Raji (cell line): ENCODE measurements around the gene ATP5F1D.

Experiments used
- POLR2A ChIP-seq: IDR thresholded peaks from 2 replicates; pipeline ENCODE4 v1.6.1; 2011; ENCODE audit warnings: low read depth, low read length, control low read depth; ENCODE audit not compliant: insufficient read depth

Gene ATP5F1D

DNA sequence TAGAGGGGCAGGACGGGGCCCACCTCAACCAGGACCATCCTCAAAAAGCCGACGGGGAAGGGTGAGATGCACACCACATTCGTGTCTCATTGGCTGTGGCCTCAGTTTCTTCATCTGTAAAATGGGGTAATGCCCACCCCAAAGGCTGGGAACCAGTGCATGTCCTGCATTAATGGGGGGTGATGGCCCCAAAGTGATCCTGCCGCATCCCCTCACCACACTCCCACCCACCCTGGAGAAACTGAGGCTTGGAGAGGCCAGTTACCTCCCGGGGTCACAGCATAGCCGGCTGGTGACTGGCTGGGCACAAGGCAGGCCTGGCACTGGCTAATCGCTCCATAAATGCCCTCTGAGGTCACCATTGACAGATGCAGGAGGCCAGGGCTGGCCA lies 6.2 kb downstream of the ATP5F1D start:
- no peak for TF ChIP-seq POLR2A

DNA sequence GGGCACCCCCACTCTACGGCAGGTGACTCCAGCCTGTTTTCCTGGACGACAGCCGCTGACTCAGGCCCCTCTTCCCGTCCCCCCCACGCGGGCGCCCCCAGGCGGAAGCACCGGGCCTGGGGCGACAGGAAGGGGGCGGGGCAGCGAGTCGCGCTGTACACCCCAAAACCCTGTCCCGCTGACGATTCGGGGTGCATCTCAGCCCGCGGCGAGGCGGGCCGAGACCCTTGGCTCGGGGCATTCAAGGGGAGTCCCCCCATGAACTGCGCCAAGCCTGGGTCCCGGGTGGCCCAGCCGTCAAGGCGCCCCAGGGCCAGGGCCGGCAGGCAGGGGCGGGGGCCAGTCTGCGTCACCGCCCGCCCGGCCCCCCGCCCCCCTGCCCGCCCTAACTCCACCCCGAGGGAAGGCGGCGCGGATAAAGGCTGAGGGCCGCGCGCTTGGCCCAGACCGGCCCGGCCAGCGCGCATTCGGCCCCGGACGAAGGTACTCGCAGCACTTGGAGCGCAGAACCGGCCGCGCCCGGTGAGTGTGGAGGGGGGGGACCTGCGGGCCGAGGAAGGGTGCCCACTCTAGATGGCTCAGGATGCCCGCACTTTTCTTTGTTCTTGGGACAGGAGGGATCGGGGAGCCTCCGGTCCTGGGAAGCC lies 6.7 kb downstream of the ATP5F1D start, which contains the start of gene MIDN:
TSS of gene MIDN (plus strand) at position 445 of the 647 bp plus-strand sequence. CDS start 1,714 bp downstream, outside the sequence.
- peak; percentile 80 for TF ChIP-seq POLR2A

DNA sequence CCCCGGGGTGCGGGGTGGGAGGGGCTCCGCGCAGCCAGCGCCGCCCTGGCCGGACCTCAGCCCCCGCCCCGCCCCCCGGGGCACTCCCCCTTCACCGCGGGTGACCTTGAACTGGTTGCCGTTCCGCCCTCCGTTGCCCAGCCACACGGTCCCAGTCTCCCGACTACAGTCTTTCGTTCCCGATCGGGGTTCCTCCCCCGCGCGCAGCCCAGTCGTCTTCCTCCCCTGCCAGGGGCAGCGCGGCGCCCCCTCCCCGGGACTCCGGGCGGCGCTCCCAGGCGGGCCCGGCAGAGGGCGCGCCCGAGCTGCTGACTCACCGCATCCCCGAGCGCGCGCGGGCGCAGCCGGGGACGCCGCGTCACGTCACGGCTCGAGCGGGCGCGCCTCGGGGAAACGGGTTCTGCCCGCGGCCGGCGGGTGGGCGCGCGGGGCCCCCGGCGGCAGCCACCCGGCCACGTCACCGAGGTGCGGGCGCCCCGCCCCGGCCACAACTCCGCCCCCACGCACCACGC lies 7.3 kb downstream of the ATP5F1D start:
- TF ChIP-seq POLR2A = no peak

DNA sequence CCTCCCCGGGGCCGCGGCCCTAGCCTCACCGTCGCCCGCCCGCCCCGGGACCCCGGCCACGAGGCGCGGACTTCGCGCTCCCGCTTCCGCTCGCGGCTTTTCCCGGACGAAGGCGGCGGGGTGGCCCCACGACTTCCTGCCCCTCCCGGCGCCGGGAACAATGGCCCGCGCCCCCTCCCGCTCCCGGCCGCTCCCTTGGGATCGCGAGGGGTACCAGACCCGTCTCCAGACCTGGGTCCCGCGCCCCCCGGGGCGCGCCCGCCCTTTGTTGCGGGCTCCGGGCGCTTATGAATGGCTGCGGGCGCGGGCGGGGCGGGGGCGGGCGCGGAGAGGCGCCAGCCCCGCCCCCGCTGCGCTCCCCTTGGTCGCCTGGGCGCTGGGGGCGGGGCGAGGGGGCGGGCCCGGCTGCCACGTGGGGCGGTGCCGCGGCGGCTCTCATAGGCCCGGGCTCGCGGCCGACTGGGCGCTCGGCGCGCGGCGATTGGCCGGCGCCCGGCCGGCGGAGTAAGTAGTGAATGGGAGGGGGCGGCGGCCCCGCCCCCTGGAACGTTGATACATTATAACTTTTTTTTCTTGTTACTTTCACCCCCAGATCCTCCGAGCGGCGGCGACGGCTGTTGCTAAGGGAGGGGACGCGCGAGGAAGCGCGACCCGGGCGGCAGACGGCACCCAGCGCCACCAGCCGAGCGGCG lies 7.9 kb downstream of the ATP5F1D start:
- peak; percentile 71 for TF ChIP-seq POLR2A

DNA sequence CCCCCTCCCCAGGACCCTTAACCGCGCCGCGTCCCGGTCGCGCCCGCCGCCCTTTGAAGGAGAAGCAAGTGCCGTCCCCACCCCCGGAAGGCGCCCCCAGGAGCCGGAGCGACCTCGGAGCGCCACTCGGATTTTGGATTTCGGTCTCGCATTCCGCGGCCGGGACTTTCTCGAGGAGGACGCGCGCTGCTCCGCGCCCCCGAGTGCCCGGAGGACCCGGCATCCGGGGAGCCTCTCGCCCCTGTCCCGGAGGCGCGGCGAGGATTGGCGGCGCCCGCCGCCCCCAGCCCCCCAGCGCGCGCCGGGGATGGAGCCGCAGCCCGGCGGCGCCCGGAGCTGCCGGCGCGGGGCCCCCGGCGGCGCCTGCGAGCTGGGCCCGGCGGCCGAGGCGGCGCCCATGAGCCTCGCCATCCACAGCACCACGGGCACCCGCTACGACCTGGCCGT lies 8.5 kb downstream of the ATP5F1D start:
- no peak for TF ChIP-seq POLR2A

DNA sequence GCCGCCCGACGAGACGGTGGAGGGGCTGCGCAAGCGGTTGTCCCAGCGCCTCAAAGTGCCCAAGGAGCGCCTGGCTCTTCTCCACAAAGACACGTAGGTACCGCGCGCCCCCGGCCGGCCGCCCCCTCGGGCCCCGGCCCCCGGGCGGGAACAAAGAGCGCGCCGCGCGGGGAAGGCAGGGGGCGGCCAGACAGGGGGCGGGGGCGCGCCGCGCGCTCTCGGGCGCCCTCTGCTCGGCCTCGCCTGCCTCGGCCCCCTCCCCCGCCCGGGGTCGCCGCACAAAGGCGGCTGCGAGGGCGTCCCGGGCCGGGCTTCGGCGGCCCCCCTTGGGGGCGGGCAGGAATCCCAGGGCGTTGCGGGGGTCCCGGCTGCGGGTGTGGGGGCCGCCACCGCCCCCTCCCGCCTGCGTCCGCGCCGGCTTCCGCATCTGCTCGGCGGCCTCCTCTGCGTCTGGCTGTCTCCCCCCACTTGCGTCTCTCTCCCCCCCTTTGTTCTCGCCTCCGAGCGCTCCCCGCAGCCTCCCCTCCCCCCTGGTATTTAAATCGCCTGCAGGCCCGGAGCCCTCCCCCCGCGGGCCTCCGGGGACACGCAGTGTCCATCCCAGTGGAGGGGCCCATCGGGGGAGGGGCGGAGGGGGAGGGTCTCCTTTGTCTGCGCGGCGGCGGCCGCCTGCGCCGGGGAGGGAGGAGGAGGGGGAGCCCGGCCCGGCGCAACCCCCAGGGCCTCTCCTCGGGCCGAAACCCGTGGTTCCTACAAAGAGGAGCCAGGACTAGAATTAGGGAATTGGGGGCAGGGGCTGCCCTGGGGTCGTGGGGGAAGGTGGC lies 9.1 kb downstream of the ATP5F1D start:
- TF ChIP-seq POLR2A = no peak; the same call in 1 of the 2 replicates

DNA sequence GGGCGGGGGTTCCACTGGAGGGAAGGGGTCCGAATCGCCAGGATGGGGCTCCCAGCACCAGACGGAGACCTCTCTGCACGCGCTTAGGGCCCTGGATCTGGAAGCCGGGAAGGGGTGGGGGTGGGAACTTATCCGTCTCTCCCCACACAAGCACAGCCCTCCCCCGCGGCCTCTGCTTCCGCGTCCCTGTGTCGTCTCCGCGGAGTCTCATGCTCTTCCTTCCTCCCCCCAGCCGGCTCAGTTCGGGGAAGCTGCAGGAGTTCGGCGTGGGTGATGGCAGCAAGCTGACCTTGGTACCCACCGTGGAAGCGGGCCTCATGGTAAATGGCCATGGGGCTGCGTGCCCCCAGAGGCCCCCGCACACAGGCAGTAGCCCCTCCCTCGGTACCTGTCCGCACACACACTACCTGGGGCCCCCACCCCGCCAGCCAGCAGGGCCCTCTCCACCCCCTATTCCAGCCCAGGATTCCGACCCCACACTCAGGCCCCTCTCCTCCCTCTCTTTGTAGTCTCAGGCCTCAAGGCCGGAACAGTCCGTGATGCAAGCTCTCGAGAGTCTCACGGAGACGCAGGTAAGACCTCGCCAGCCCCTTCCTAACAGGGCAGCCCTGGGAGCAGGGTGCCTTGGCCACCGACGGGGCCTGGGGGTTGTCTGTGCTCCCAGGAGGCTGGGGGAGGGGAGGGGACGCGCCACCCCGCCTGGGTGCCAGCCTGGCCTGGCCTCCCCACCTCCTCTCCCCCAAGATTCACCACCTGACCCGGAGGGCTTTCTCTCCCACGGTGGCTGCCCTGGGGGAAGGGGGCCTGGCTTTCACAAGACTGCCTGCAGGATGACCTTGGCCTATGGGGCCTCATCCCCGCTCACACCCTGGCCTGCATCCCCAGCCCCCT lies 10.0 kb downstream of the ATP5F1D start:
- TF ChIP-seq POLR2A = peak; percentile 26

DNA sequence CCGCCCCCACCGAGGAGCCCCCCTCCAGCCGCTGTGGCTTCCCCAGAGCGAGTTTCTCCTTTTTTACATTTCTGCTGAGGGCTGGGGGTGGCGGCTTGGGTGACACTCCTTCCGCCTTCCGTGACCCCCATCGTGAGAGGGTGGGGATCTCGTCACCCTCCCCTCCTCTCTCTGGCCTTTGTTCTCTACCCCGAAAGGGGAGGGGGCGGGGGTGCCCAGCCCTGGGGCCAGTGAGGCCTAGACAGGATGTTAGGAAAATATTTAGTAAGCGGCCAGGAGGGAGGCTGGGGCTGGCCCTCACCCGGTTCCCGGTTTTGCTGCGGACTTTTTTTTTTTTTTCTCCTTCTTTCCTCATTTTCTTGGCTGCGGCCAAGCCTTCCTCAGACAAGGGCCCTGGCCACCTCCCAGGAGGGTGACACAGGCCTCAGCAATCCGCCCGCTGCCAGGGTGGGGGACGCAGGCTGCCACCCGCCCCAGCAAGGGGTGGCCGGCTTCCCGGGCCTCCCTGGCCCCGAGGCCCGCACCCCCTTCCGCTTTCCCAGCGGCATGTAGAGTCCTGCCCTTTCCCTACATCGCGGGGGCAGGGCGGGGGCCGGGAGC lies 10.8 kb downstream of the ATP5F1D start:
- TF ChIP-seq POLR2A = no peak

DNA sequence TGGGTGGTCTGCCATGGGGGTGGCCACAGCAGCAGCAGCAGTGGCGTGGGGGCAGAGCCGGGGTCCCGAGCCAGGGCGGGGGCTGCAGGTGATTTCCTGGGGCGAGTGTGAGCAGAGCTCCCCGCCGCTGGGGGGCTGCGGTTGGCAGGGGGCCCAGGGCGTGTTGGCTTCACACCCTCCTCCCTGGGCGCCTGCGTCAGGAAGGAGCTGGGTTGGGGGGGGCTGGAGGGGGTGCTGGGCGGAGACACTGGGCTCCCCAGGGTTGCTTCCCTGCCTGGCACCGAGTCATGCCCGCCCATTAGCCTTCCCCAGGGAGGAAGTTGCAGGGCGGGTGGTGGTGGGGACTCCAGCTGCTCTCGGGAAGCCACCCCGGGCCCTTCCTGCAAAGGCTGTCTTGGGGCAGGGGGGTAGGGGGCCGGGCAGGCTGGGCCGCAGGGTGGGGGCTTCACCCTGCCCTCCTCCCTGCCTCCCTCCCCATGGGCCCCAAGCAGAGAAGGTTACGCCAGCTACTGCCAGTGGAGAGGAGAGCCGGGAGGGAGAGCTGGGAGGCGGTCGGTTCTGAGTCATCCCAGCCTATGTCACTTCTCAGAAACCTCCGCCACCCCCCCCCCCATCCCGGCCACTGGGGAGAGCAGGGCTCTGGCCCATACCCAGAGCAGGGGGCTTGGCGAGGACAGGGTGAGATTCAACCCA lies 11.4 kb downstream of the ATP5F1D start:
- TF ChIP-seq POLR2A = 0 out of 2 replicates have a peak, but pooled peaks have one; percentile 13

DNA sequence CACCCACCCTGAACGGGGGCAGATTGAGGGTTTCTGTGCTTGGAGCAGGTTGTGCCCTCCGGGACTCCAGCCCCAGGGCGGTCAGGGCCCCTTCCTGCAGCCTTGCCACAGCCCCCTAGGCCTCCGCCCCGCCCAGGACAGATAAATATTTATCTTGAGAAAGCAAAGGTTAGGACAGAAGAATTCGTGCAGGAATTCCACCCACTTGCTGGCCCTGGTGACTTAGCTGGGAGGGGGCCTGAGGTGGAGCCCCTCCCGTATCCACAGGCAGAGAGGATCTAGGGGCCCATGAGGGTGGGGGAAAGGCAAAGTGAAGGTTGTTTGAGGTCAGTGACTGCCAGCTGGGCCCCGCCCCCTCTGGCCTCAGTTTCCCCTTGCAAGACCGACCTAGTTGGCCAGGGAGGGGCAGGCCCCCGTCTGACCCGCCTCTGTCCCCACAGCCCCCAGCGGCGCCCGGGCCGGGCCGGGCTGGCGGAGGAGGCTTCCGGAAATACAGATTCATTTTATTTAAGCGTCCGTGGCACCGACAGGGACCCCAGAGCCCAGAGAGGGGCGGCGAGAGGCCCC lies 12.0 kb downstream of the ATP5F1D start:
- no peak for TF ChIP-seq POLR2A

DNA sequence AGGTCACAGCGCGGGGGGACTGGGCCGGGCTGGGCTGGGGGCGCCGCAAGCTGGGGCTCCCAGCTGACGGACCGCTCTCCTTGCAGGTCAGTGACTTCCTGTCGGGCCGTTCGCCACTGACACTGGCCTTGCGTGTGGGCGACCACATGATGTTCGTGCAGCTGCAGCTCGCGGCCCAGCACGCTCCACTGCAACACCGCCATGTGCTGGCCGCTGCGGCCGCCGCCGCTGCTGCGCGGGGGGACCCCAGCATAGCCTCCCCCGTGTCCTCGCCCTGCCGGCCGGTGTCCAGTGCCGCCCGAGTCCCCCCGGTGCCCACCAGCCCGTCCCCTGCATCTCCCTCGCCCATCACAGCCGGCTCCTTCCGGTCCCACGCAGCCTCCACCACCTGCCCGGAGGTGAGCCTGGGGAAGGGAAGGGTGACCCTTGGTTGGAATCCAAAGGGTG lies 12.6 kb downstream of the ATP5F1D start:
- no peak for TF ChIP-seq POLR2A

DNA sequence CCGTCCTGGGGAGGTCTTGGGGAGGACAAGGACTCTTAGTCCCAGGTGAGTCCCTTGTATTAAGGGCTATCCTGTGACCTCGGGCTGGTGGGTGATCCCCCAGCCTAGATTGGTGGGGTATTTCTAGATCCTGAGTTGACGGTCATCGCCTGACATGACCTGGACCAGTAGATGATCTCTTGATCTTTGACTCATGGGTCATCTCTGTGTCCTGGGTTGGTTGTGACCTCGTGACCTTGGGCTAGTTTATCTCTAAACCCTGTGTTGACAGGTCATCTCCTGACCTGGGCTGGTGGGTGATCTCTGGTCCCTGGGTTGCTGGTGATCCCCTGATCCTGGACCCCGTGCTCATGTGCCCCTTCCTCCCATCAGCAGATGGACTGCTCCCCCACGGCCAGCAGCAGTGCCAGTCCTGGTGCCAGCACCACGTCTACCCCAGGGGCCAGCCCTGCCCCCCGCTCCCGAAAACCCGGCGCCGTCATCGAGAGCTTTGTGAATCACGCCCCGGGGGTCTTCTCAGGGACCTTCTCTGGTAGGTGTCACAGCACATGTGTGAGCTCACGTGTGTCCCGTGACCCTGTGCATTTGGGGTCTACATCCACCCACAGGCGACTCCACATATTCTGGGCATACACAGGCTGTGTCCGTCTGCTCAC lies 13.1 kb downstream of the ATP5F1D start:
- no peak for TF ChIP-seq POLR2A
